HG03280 (cell line): ENCODE measurements around the gene CLPSL2.
"Not testable (repeated sequence)": the region's sequence is repeated elsewhere in the genome, so short reads cannot be mapped to it uniquely, and the experiment has no call there.

Experiments used
- ATAC-seq: cut with Tn5 transposase; IDR thresholded peaks from one replicate; pipeline ENCODE4 v1.9.1; 2021; ENCODE audit warnings: mild to moderate bottlenecking, moderate library complexity; ENCODE audit not compliant: unreplicated experiment

The CLPSL2 gene

GRCh38 chr6:35776364-35777215 lies at the start of gene CLPSL2:
Gene CLPSL2, plus strand, starts transcription at chr6:35776598. Its CDS starts 21 bp downstream, at chr6:35776619.
- ATAC-seq, result no peak

DNA sequence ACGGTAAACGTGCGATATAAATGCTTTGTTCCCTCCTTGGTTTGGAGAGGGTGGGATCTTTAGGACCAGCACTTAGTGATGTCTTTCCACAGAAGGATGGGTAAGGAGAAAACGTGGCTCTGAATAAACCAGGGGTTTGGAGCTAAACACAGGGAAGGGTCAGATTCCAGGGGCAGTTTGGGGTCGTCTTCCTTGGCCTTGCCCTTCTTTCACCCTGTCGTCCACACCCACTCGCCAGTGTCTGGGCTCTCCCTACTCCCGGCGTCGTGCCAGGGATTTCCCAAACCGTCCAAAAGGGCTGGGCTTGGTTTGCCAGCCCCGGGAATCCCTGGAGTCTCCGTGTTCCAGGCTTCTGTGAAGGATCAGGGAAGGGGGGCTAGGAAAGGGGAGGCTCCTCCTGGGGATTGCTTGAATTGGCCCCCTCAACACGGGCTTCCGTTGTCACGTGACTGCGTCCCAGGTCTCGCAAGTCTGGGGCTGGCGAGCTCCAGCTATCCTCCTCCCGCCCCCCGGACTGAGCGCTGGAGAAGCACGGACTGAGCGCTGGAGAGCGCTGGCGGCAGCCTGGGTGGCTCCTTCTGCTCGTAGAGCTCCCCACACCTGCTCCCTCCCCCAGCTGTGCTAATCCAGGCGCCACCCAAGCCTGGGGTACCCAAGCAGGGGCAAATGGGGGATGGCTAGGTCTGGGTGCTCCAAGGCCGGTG lies 49.0 kb upstream of the CLPSL2 start:
- peak; percentile 9 for ATAC-seq

DNA sequence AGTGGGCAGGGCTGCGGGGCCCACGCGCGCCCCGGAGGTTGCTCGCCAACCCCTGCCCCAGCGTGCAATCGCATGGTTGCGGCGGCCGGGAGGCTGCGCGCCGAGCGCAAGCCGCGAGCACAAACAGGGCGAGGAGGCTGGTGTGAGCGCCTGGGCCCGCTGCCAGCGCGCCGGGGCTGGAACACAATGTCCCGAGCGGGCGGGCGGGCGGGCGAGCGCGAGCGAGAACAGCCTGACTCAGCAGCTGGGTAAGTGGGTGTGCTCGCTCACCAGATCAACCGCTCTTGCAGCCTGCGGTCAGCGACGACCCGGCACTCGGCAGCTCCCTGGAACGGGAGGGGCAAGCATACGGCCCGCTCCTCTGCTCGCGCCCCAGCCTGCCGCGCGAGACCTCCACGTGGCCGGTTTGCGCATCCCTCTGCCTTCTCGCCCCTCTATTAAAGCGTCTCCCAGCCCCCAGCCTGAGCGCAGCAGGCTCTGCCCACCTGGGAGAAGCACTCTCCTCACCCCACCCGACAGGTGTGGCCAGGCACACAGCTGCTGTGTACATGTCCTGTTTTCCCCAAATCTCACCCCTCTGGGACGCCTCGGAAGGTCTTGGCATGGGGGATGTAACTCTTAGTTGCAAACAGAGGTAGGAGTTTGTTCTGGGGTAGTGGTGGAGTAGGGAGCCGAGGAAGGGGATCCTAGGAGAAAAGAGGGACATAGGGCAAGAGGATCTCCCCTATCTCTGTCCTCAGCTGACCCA lies 48.3 kb upstream of the CLPSL2 start:
- peak; percentile 32 for ATAC-seq

DNA sequence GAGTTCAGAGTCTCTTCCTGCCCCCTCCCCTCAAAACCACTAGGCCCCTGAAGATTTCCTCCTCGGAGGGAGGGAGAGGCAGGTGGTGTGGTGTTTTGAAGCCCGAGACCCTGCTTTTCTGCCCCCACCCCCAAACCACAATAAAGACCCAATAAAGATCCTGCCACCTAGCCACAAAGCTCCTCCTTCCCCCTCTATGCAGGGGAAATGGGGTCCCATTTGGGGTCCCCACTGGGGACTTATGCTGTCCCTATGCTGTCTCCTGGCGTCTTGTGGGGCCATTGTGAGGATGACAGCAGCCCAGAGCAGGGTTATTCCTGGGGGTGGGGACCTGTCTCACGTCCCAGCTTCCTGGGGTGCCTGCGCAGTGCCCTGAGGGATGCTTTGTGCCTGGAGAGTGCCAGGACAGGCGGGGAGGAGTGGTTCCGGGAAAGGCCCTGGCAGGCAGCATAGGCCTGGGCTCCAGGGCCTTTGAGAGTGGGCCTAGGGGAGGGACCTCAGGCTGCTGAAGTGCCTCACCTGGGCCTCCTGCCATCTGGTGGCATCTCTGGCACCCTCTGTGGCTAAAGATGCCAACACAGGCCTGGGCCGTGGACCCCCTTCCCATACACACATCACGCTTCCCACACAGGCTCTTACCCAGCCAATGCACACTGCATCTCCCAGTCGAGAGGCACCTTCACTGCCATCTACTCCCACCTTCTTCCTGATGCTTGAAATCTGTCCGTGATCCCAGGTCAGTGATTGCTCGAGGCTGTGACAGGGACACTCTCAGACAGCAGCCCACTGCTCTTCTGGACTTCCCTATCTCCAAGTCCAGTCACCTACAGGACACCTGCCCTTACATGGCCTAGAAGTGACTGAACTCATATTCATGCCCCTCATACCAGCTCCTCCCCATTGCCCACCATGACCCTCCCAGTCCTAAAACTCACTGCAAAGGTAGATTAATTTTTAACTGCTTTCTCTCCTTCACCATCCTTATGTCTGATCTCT lies 47.4 kb upstream of the CLPSL2 start:
- ATAC-seq, result no peak

- no peak for ATAC-seq
Measured at GRCh38 chr6:35729722-35730121, 46.7 kb upstream of the CLPSL2 start.

DNA sequence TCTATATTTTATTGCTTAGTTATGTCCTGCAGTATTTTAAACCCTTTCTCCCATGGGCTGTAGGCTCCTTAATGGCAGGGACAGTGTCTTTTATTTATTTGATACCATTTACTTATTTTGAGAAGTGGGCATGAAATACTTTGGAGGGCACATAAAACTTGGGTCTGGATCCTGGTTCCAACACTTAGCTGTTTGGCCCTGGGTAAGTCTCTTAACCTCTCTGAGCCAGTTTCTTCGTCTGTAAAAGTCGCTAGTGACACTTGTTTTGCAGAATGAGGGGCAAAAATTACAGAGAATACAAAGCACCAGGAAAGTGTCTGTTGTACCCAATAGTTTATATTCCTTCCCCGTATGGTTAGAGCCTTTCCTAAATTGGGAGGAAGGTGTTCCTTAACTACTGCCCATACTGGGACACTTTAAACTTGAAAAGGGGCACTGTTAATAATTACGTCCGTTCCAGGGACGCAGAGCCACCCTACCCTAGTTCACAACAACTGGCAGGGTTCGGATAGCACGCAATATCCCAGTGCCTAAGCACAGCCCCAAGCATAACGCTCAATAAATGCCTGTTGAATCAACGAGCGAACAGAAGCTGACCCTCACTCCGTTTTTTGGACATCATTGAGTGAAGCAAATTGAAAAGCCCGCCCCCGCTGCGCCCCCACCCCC lies 45.5 kb upstream of the CLPSL2 start:
- no peak for ATAC-seq

GRCh38 chr6:35731414-35731735 lies 45.0 kb upstream of the CLPSL2 start:
- peak; percentile 53 for ATAC-seq

GRCh38 chr6:35731736-35732532 lies 44.5 kb upstream of the CLPSL2 start:
- ATAC-seq, result peak; percentile 50

DNA sequence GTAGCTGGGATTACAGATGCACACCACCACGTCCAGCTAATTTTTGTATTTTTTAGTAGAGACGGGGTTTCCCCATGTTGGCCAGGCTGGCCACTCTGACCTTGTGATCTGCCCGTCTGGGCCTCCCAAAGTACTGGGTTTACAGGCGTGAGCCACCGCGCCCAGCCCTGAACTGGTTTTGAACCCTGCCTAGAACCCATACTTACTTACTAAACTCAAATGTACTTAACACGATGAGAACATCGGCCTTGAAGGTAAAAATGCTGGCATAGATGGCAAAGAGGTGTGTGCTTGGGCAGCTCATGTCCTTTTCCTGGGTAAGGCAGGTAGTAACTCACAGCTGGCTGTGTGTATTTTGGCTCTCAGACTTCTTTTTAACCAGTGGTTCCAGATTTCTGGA lies 42.8 kb upstream of the CLPSL2 start:
- ATAC-seq, result no peak

- ATAC-seq, result not testable (repeated sequence)
Measured at GRCh38 chr6:35734319-35734718, 42.1 kb upstream of the CLPSL2 start.

DNA sequence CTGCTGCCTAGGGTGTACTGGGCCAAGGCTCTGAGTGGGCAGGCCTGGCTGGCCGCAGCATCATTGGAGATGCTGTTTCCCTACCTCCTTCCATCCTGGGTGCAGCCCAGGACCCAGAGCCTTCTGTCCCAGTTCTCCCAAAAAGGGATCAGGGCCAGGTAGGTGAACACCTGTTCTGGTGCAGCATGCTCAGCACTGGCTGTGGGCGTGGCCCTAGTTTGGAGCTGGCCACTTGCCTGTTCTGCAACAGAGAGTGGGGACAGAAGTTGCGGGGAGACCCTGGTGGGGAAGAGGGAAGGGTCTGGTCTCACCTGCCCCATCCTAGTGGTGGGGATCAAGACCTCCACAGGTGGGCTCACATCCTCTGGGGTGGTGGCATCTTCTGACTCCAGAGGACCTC lies 40.9 kb upstream of the CLPSL2 start:
- ATAC-seq, result no peak

DNA sequence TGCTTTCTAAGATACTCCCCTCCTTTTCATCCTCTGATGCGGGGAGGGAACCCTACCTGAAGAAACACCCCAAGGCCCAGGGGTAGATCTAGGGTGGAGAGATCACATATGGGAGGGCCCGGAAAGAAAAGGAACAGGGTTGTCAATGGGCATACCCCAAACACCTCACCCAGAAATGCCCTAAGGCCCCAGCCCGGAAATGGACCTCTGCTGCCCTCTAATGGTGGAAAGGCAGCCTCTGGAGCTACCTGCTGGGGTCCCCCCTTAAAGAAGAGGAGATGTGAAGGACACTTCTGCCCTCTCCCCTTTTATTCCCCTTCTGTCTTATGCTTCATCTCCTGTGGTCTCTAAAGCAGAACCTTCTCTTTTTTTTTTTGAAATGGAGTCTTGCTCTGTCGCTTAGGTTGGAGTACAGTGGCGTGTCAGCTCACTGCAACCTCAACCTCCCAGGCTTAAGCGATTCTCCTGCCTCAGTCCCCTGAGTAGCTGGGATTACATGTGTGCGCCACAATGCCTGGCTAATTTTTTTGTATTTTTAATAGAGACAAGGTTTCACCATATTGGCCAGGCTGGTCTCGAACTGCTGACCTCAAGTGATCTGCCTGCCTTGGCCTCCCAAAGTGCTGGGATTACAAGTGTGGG lies 40.0 kb upstream of the CLPSL2 start:
- ATAC-seq, result no peak

DNA sequence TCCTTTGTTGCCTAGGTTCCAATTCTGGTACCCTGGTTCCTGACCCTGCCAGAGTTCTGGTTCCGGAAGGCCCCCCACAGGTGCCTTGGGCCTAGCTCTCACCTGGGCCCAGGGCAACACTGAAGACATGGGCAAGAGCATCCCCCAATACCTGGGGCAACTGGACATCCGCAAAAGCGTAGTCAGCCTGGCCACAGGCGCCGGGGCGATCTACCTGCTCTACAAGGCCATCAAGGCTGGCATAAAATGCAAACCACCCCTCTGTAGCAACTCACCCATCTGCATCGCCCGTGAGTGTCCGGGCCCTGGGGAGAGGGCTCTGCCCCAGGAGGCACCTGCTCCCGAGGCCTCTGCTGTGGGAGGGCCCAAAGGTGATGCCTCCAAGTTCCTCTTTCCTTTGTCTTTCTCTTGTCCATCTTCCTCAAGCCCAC lies 39.4 kb upstream of the CLPSL2 start, which contains the start of gene ARMC12:
TSS of gene ARMC12 (plus strand) at position 51 of the 431 bp plus-strand sequence. CDS start at position 128, 77 bp downstream.
- no peak for ATAC-seq

DNA sequence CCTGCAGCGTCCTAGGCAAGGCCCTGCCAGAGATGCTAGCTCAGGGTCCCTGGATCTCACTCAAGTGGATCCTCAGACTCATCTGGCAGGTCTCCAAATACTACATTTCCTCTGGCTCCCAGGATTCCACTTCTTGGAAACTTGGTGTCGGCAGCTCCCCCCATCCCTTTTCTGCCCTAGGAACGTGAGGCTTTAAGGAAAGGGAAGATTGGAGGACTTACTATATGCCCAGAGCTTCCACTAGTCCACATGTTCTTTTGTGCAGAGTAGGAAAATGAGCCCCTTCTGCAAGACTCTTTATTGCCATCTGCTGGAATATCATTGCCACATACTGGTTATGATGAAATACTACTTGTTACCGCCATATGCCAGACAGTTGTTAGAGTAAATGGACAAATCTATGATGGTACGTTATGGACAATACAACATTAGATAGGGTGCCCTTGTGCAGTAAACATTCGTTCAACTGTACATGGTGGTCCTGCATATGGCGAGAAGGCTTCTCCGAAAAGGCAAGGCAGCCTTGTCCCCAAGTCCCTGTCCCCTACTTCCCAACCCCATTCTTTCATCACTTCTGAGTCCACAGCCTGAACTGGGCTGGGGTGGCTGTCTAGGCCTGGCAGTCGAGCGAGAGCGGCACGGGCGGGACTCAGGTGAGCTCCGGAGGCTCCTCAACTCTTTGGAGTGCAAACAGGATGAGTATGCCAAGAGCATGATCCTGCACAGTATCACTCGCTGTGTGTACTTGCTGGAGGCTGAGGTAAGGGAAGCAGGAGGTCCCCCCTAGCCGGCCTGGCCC lies 38.8 kb upstream of the CLPSL2 start:
- ATAC-seq, result no peak

- ATAC-seq, result no peak
Measured at GRCh38 chr6:35739645-35740524, 36.5 kb upstream of the CLPSL2 start.

DNA sequence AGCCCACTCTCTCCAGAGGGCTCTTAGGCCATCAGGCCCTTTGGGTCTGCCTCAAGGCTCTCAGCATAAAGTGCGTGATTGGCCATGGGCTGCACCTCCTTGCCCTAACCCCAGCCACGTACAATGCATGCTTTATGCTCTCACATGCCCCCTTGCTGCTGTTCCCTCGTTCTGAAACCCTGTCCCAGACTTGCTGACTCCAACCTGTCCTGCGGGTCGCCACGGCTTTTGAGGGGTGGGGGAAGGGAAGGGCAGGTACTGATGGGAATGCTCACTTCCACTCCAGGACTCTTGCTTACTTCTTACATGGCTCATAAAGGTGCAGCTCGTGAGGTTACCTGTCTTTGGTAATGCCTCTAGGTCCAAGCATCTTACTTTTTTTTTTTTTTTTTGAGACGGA lies 33.6 kb upstream of the CLPSL2 start:
- no peak for ATAC-seq

- no peak for ATAC-seq
Measured at GRCh38 chr6:35745509-35745908, 30.9 kb upstream of the CLPSL2 start.
